Activated CD4-positive, alpha-beta T cell treated with anti-CD3 and anti-CD28 coated beads, Interleukin-2, amount 50 U/mL, for 1 hour (primary cell): ENCODE data around the gene KCTD2.
A peak's percentile ranks its signal among the peaks of the same experiment; 100 is the strongest.
"Not testable (repeated sequence)": the region's sequence is repeated elsewhere in the genome, so short reads cannot be mapped to it uniquely, and the experiment has no call there.

Source experiments
- DNase-seq: peaks from one replicate; pipeline ENCODE4 v3.0.0-alpha.2; 2020

The KCTD2 gene

GRCh38 chr17:75046407-75047289 lies at the start of gene KCTD2, which contains the start of gene ATP5PD:
Gene KCTD2 (plus strand): TSS chr17:75047225. CDS start chr17:75047251, 26 bp downstream.
Gene ATP5PD (minus strand): TSS chr17:75046969. CDS start chr17:75042650, 4,319 bp downstream.
- peak; percentile 90 for DNase-seq

GRCh38 chr17:74998783-74999182 lies 48.2 kb upstream of the KCTD2 start:
- no peak for DNase-seq

GRCh38 chr17:74999523-74999922 lies 47.5 kb upstream of the KCTD2 start:
- no peak for DNase-seq

- no peak for DNase-seq
Measured at GRCh38 chr17:75001915-75002843, 44.8 kb upstream of the KCTD2 start.

- no peak for DNase-seq
Measured at GRCh38 chr17:75003070-75003956, 43.7 kb upstream of the KCTD2 start.

GRCh38 chr17:75003957-75004355 lies 43.1 kb upstream of the KCTD2 start:
- no peak for DNase-seq

- no peak for DNase-seq
Measured at GRCh38 chr17:75004371-75004770, 42.7 kb upstream of the KCTD2 start.

- DNase-seq = no peak
Measured at GRCh38 chr17:75005291-75005690, 41.7 kb upstream of the KCTD2 start.

- not testable (repeated sequence) for DNase-seq
Measured at GRCh38 chr17:75006084-75006483, 40.9 kb upstream of the KCTD2 start.

GRCh38 chr17:75006653-75007052 lies 40.4 kb upstream of the KCTD2 start:
- no peak for DNase-seq

GRCh38 chr17:75008373-75008772 lies 38.7 kb upstream of the KCTD2 start:
- DNase-seq = no peak

- DNase-seq = no peak
Measured at GRCh38 chr17:75009139-75009724, 37.8 kb upstream of the KCTD2 start.

GRCh38 chr17:75010683-75011400 lies 36.2 kb upstream of the KCTD2 start:
- no peak for DNase-seq

GRCh38 chr17:75011401-75012095 lies 35.5 kb upstream of the KCTD2 start:
- no peak for DNase-seq

- no peak for DNase-seq
Measured at GRCh38 chr17:75012096-75012345, 35.0 kb upstream of the KCTD2 start.

GRCh38 chr17:75012346-75013091 lies 34.5 kb upstream of the KCTD2 start, which contains the start of gene MRPL58:
Gene MRPL58 (plus strand): TSS chr17:75012670. CDS start chr17:75012687, 17 bp downstream.
- peak; percentile 75 for DNase-seq

GRCh38 chr17:75013092-75013559 lies 33.9 kb upstream of the KCTD2 start:
- no peak for DNase-seq

- DNase-seq = no peak
Measured at GRCh38 chr17:75019146-75019545, 27.9 kb upstream of the KCTD2 start.

GRCh38 chr17:75019710-75020109 lies 27.3 kb upstream of the KCTD2 start:
- no peak for DNase-seq
